AG04449 (cell line): ENCODE measurements around the gene GRIA3.

Experiments used
- CTCF ChIA-PET: fragments of 350-600 bp; formaldehyde crosslinking; extraction: SDS; loops from one replicate; lab custom pipeline; 2021; ENCODE audit warnings: antibody characterized with exemption; lab: Yijun Ruan, JAX
- POLR2A ChIA-PET: fragments of 400-600, 350-600 bp; formaldehyde crosslinking; extraction: SDS; loops from one replicate; lab custom pipeline; 2020; ENCODE audit warnings: antibody characterized with exemption, inconsistent platforms; lab: Yijun Ruan, JAX
- DNase-seq: peaks from one replicate; pipeline ENCODE4 v3.0.0-alpha.2; 2010; ENCODE audit warnings: low read depth, low spot score
- H3K4me3 ChIP-seq: 2 replicates; pipeline ENCODE4 v1.5.1; 2011; ENCODE audit warnings: low read depth, mild to moderate bottlenecking, control low read depth, low read length
- TF ChIP-seq, protein P1 (sequence below): IDR thresholded peaks from one replicate; pipeline ENCODE4 v1.5.1; 2011; ENCODE audit warnings: mild to moderate bottlenecking, moderate library complexity, low read length, control low read depth, inconsistent platforms; ENCODE audit not compliant: insufficient read depth; ENCODE audit errors: missing control alignments

GRIA3 gene

DNA sequence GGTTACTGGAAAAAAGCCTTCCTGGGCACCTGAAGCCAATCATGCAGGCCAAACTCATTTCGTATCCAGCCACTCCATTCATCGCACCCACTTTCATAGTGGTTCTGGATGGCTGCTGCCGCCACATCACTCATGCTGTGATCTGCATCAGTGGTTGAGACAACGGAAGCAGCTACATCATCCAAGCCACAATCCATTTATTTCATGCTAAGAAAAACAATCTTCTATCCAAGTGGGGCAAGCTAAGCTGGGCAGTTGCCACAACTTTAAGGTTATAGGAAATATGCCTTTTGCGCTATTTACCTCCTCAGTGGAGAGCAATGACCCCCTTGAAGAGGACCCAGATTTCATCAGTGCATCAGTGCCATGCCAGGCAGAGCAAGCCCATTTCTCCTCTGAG lies 124.6 kb downstream of the GRIA3 start:
- ChIA-PET CTCF (no interaction called here), POLR2A (no interaction called here)
- TF ChIP-seq, protein P1, sequence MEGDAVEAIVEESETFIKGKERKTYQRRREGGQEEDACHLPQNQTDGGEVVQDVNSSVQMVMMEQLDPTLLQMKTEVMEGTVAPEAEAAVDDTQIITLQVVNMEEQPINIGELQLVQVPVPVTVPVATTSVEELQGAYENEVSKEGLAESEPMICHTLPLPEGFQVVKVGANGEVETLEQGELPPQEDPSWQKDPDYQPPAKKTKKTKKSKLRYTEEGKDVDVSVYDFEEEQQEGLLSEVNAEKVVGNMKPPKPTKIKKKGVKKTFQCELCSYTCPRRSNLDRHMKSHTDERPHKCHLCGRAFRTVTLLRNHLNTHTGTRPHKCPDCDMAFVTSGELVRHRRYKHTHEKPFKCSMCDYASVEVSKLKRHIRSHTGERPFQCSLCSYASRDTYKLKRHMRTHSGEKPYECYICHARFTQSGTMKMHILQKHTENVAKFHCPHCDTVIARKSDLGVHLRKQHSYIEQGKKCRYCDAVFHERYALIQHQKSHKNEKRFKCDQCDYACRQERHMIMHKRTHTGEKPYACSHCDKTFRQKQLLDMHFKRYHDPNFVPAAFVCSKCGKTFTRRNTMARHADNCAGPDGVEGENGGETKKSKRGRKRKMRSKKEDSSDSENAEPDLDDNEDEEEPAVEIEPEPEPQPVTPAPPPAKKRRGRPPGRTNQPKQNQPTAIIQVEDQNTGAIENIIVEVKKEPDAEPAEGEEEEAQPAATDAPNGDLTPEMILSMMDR: no peak
- H3K4me3 ChIP-seq: no peak overlapping the region
- DNase-seq: no peak

DNA sequence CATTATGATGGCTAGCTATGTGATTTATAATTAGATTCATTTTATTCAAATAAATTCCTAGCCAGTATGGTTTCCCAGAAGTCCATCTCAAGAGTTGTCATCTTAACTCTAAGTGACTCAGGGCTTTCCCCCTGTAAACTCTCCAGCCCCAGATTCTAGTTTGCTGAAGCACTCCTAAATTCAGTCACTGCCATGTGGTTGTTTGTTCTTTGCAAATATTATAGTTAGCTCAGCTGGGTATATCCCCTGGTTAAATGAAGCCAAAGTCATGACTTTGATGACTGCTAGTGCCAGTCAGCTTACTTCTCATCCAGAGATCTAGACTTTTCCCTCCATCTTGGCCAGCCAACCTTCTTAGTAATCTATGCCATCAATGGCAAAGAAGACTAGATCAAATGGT lies 126.0 kb downstream of the GRIA3 start:
- no peak for DNase-seq
- TF ChIP-seq, protein P1: no peak
- ChIA-PET POLR2A (no interaction called here), CTCF (no interaction called here)
- no peak overlapping the region for H3K4me3 ChIP-seq

DNA sequence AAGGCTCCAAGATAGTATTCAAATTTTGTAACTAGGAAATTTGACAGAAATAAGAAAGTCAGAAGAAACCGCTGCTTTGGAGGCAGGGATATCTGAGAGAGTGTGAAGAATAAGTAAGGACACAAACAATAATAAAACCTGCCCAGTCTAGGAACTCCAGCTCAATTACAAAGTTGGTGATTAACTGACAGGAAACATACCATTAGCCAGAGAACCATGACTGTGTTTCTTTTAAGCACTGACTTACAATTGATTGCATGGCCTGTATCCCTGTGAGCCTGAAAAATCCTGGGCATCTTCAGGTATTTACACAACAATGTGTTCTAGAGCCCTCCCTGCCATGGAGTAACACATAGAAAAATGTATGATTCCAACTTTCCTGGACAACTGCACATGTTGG lies 127.4 kb downstream of the GRIA3 start:
- no peak for DNase-seq
- no peak overlapping the region for H3K4me3 ChIP-seq
- TF ChIP-seq, protein P1: no peak
- ChIA-PET POLR2A (no interaction called here), CTCF (no interaction called here)

DNA sequence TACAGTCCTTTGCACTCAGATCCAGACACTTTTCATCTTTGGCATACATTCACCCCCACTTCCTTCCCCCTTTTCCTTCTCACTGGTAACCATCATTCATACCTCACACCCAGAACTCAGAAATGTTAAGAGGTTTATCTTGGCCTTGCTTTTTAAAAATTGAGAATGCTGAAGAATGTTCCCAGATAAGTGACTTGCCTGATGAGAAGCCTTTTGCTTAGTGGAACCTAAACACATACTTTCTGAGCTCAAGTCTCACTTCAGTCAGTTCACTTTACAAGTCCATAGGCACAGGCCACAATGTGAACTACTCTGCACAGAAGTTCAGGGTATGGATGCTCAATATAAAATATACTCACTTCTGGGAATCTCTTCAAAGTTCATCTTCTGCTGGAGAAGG lies 129.4 kb downstream of the GRIA3 start:
- H3K4me3 ChIP-seq: no peak overlapping the region
- ChIA-PET POLR2A (no interaction called here), CTCF (no interaction called here)
- DNase-seq: no peak
- TF ChIP-seq, protein P1: no peak

DNA sequence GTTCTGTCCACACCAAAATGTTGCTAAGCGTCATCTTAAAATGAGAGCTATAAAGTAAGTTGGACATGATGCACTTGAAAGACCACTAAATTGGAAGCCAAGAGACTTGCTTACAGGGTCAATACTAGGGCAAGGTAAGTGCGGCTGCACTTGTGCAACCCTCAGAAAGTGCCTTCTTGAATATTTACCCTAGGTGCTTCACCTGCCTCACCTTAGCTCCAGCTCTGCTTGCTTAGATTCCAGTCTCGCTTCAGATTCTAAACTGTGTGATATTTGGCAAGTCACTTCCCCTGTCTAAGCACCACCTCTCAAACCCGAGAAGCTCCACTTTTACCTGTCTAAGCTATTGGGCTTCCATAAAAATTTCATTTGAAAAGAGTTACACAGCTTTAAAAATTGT lies 136.5 kb downstream of the GRIA3 start:
- H3K4me3 ChIP-seq: no peak overlapping the region
- TF ChIP-seq, protein P1: no peak
- DNase-seq: no peak
- POLR2A ChIA-PET: no interaction called here
- CTCF ChIA-PET: no interaction called here

DNA sequence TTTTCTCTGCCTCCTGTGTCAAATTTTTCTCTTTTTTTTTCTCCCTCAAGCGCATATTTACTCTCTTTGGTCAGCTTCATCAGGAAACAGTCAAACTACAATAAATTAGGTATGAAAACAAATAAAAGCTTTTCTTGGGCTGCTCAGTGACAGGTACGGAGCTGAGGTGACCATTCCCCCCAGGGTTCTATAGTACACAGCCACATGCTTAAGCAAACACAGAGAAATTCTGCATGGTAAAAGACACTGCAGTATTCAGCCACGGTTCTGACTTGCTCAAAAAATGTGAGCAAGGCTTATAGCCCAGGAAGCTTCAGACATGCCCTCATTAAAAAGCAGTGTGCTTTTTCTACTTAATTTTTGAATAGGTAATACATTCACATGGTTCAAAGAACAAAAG lies 138.5 kb downstream of the GRIA3 start:
- ChIA-PET CTCF (no interaction called here), POLR2A (no interaction called here)
- TF ChIP-seq, protein P1: no peak
- DNase-seq: no peak
- H3K4me3 ChIP-seq: no peak overlapping the region
